GM21825 (cell line): ENCODE measurements around the gene FAM89A.
A peak's percentile ranks its signal among the peaks of the same experiment; 100 is the strongest.

ENCODE experiments used
- ATAC-seq: cut with Tn5 transposase; IDR thresholded peaks from one replicate; pipeline ENCODE4 v1.9.1; 2021; ENCODE audit warnings: mild to moderate bottlenecking, moderate library complexity; ENCODE audit not compliant: unreplicated experiment

The FAM89A gene

GRCh38 chr1:230972855-230973271 lies 67.2 kb downstream of the FAM89A start:
- peak; percentile 74 for ATAC-seq

DNA sequence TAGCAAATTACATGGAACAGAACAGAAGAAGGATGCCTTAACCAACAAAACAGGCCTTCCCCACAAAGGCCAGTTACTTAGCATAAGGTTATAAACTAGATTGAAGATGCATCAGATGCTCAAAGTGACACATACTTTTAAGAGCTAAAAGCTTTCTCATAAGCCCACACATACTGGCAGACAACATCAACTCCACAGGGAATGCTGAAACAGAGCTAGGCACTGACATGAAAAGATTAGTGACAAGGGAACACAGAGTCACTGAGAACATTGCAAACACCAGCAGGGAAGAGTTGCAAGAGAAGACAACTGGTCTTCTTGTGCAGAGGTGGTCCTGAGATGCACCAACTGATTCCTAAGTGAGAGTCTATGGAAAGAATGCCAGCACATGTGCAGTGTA lies 68.3 kb downstream of the FAM89A start:
- no peak for ATAC-seq

- ATAC-seq, result no peak
Measured at GRCh38 chr1:230970432-230970831, 69.6 kb downstream of the FAM89A start.
